B cell (primary cell): ENCODE measurements around the gene DYNC1I1. TPM values are rescaled to one million over a fixed set of nuclear protein-coding genes. Genes with fewer than 3 reads are reported as not detected.

Experiments used
- ATAC-seq: fragments of 200-7000 bp; cut with Tn5 transposase; one replicate; pipeline ENCODE4 v1.10.0; 2021; ENCODE audit warnings: low read depth, mild to moderate bottlenecking, moderate number of reproducible peaks, moderate library complexity
- CTCF ChIA-PET: fragments of 350-600 bp; sonication (Branson Sonifier 250); formaldehyde crosslinking; loops from one replicate; lab custom pipeline; 2021; ENCODE audit warnings: antibody characterized with exemption, inconsistent platforms; lab: Charles Lee
- POLR2A ChIA-PET: fragments of 350-600 bp; sonication (Branson Sonifier 250); formaldehyde crosslinking; loops from one replicate; lab custom pipeline; 2021; ENCODE audit warnings: antibody characterized with exemption; lab: Charles Lee
- DNase-seq: peaks from one replicate; pipeline ENCODE4 v3.0.0; 2013
- H2AFZ ChIP-seq: 2 replicates; pipeline ENCODE4 v1.6.1; 2012; ENCODE audit warnings: mild to moderate bottlenecking, low read depth, low read length; ENCODE audit not compliant: insufficient read depth, poor library complexity, severe bottlenecking
- H3K27ac ChIP-seq, 2 donors: 1 replicate in 1 of 2; 2 replicates in 1 of 2; pipeline ENCODE4 v1.5.1; 2012 to 2013; ENCODE audit warnings: low read length in 2 of 2, mild to moderate bottlenecking in 2 of 2, moderate library complexity in 1 of 2
- H3K27me3 ChIP-seq, 4 experiments: fragments of 200-600 bp in 1 of 4; sonication (generic) in 1 of 4; replicated peaks in 1 of 4; 1 replicate in 2 of 4; 2 replicates in 2 of 4; pipeline versions ENCODE4 v1.6.1 to v1.7.0; 2013 to 2016; ENCODE audit warnings: low read length in 3 of 4, mild to moderate bottlenecking in 2 of 4, mixed read lengths in 1 of 4, moderate library complexity in 1 of 4; ENCODE audit not compliant: insufficient read depth in 4 of 4, control insufficient read depth in 3 of 4; ENCODE audit errors: control extremely low read depth in 1 of 4
- H3K36me3 ChIP-seq, 2 experiments: replicated peaks in 1 of 2; 1 replicate in 1 of 2; 2 replicates in 1 of 2; pipeline versions ENCODE4 v1.6.1 to v1.7.1; 2013; ENCODE audit warnings: low read length in 1 of 2; ENCODE audit not compliant: insufficient read depth in 2 of 2, control insufficient read depth in 1 of 2; ENCODE audit errors: control extremely low read depth in 1 of 2, extremely low read depth in 1 of 2
- H3K4me1 ChIP-seq, 2 donors: fragments of 200-600 bp in 1 of 2; sonication (generic) in 1 of 2; 1 replicate in 1 of 2; 2 replicates in 1 of 2; pipeline versions ENCODE4 v1.5.1 to v1.6.1; 2013 to 2017; ENCODE audit warnings: low read length in 2 of 2; ENCODE audit not compliant: control insufficient read depth in 2 of 2, insufficient read depth in 2 of 2
- H3K4me2 ChIP-seq: replicated peaks from 2 replicates; pipeline ENCODE3; 2012; ENCODE audit warnings: mild to moderate bottlenecking, low read depth, low read length; ENCODE audit not compliant: poor library complexity, severe bottlenecking
- H3K4me3 ChIP-seq, 5 experiments: fragments of 200-600 bp in 1 of 5; sonication (generic) in 1 of 5; 1 replicate in 3 of 5; 2 replicates in 2 of 5; pipeline versions ENCODE4 v1.5.1 to v1.7.0; 2011 to 2016; ENCODE audit warnings: low read length in 4 of 5, mild to moderate bottlenecking in 4 of 5, low read depth in 2 of 5, control low read depth in 1 of 5, moderate library complexity in 1 of 5; ENCODE audit not compliant: insufficient read depth in 1 of 5; ENCODE audit errors: control extremely low read depth in 1 of 5, extremely low read depth in 1 of 5
- H3K79me2 ChIP-seq: fragments of 200-600 bp; sonication (generic); one replicate; pipeline ENCODE4 v1.6.0; 2016; ENCODE audit warnings: low read length; ENCODE audit not compliant: control insufficient read depth, insufficient read depth
- H3K9ac ChIP-seq: fragments of 200-600 bp; sonication (generic); 2 replicates; pipeline ENCODE4 v1.6.1; 2017; ENCODE audit warnings: mild to moderate bottlenecking, low read length, moderate library complexity
- H3K9me3 ChIP-seq, 3 donors: one replicate each; pipeline versions ENCODE4 v1.6.1 to v1.7.1; 2013; ENCODE audit warnings: low read length in 2 of 3; ENCODE audit not compliant: control insufficient read depth in 2 of 3, insufficient read depth in 1 of 3; ENCODE audit errors: control extremely low read depth in 1 of 3
- H4K20me1 ChIP-seq: 2 replicates; pipeline ENCODE4 v1.6.0; 2012; ENCODE audit warnings: mild to moderate bottlenecking, low read length; ENCODE audit not compliant: insufficient read depth, control insufficient read depth, poor library complexity, severe bottlenecking
- H3K27ac Mint-ChIP-seq: one replicate; pipeline ENCODE4 v1.8.0; 2021; ENCODE audit warnings: mixed read lengths
- H3K27me3 Mint-ChIP-seq: one replicate; pipeline ENCODE4 v1.8.0; 2021; ENCODE audit warnings: mixed read lengths
- H3K4me1 Mint-ChIP-seq: one replicate; pipeline ENCODE4 v1.8.0; 2021; ENCODE audit warnings: mixed read lengths
- H3K4me3 Mint-ChIP-seq: one replicate; pipeline ENCODE4 v1.8.0; 2021; ENCODE audit warnings: mixed read lengths
- H3K9me3 Mint-ChIP-seq: one replicate; pipeline ENCODE4 v1.8.0; 2022; ENCODE audit warnings: mixed read lengths; ENCODE audit not compliant: insufficient read depth
- EZH2 ChIP-seq: IDR thresholded peaks from 2 replicates; pipeline ENCODE4 v1.6.1; 2012; ENCODE audit warnings: borderline replicate concordance, low read depth, mild to moderate bottlenecking, moderate library complexity, low read length; ENCODE audit not compliant: insufficient read depth, poor library complexity, severe bottlenecking
- WGBS: methylation state at CpG from one replicate; pipeline ENCODE4 v1.1.5; 2013; ENCODE audit warnings: missing lambda C conversion rate; ENCODE audit not compliant: insufficient coverage; 5-methylcytosine and 5-hydroxymethylcytosine counted together
- intact Hi-C: fragments of 100-400 bp; cut with micrococcal nuclease; formaldehyde crosslinking; loops from one replicate; pipeline ENCODE4 v1.10.0; 2022
- polyA plus RNA-seq: library from polyadenylated mRNA; depleted of rRNA; stranded (reverse); fragments of >200 nt; gene quantifications from 2 replicates; pipeline ENCODE4 v1.2.3, GENCODE V29; 2012
- total RNA-seq, 2 donors: library from RNA; stranded (reverse); fragments of 120-200 nt in 1 of 2; gene quantifications; 1 replicate in 1 of 2; 2 replicates in 1 of 2; pipeline versions ENCODE4 v1.2.3 to v1.2.4, GENCODE V29; 2013 to 2022
- TF ChIP-seq, protein P1 (sequence below): fragments of 200-600 bp; IDR thresholded peaks from one replicate; pipeline ENCODE4 v1.8.0; 2022; ENCODE audit warnings: antibody characterized with exemption, mild to moderate bottlenecking

The DYNC1I1 gene
- total and polyA plus RNA-seq, 2 donors (not counting 1 experiment from before 2014, with no cell fraction given) = not detected

DNA sequence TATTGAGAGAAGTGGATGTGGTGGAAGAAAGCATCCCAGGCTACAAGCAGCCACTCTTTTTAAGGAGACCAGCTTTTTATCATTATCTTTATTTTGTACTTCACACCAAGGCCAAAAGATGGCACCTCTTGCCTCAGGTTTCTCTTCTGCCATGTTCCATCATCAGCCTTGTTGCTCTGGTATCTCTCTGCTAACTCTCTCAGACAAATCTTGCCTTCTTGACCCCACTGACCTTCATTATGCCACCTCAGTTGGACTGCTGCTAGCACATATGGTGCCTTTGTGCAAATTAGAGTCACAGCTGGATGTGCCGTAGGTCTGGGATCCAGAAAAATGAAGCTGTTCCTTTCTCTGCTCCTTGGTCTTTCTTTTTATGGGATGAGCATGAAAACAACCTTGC, 47.1 kb upstream of the DYNC1I1 start:
- ChIA-PET CTCF (no interaction called here), POLR2A (no interaction called here)
- DNase-seq (no peak), ATAC-seq (no peak)
- Histone ChIP-seq H3K4me1 (no peaks in the 10 kb centered on the region), H3K27me3 (peaks cover 0 to 9% (median 3%) of the 10 kb centered on the region in 4 experiments), H3K27ac (no peak overlapping the region), H3K4me2 (no peak overlapping the region), H3K9me3 (no peaks in the 10 kb centered on the region), H3K4me3 (no peak overlapping the region), H2AFZ (no peak overlapping the region), H3K9ac (no peak overlapping the region), H3K79me2 (no peaks in the 10 kb centered on the region), H4K20me1 (no peaks in the 10 kb centered on the region), H3K36me3 (no peaks in the 10 kb centered on the region)
- Mint-ChIP-seq H3K9me3 (no peaks in the 10 kb centered on the region), H3K27ac (no peak overlapping the region), H3K4me3 (no peak overlapping the region), H3K4me1 (no peaks in the 10 kb centered on the region), H3K27me3 (peaks cover 19% of the 10 kb centered on the region)
- WGBS = 89% methylated on average over 1 of the region's 1 CpG
- intact Hi-C loops = no loop called here
- no peak for TF ChIP-seq EZH2
- TF ChIP-seq, protein P1, sequence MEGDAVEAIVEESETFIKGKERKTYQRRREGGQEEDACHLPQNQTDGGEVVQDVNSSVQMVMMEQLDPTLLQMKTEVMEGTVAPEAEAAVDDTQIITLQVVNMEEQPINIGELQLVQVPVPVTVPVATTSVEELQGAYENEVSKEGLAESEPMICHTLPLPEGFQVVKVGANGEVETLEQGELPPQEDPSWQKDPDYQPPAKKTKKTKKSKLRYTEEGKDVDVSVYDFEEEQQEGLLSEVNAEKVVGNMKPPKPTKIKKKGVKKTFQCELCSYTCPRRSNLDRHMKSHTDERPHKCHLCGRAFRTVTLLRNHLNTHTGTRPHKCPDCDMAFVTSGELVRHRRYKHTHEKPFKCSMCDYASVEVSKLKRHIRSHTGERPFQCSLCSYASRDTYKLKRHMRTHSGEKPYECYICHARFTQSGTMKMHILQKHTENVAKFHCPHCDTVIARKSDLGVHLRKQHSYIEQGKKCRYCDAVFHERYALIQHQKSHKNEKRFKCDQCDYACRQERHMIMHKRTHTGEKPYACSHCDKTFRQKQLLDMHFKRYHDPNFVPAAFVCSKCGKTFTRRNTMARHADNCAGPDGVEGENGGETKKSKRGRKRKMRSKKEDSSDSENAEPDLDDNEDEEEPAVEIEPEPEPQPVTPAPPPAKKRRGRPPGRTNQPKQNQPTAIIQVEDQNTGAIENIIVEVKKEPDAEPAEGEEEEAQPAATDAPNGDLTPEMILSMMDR = no peak

DNA sequence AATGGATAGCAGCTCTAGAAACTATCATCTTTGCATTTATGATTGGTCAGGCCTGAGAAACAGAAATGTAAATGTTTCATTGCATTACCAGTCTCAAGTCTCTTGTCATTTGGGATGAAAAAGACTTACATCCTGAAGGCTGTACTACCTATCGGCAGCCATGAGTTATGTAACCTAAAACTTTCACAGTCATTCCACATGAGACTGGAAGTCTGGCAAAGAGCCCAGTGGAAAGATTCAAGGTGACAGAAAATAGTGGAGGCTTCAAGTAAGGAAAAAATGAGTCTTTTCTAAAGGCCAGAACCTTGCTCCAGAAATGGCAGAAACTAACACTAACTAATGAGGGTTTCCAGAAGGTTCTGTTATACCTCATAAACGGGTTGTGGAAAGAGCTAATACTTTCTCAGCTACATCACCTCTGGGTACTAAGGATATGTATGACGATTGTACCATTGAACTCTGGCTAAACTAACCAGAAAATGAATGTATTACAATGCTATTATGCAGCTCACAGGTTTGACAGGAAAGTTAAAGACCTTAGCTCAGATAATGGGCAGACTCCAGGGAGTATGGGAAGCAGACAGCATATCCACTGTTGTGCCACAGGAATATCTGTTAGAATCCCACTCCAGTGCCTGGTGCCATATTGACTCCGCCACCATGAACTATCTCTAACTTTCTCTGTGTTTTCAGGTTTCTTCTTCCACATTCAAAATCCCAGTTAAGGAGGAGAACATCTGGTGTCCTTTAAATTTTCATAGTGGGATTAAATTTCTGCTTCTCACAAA, 41.7 kb upstream of the DYNC1I1 start:
- CTCF ChIA-PET = no interaction called here
- Mint-ChIP-seq H3K27me3 (peaks cover 15% of the 10 kb centered on the region), H3K27ac (no peak overlapping the region), H3K4me1 (no peaks in the 10 kb centered on the region), H3K4me3 (no peak overlapping the region), H3K9me3 (no peaks in the 10 kb centered on the region)
- intact Hi-C loops = no loop called here
- H3K9ac ChIP-seq = no peak overlapping the region
- no peak overlapping the region for H3K27ac ChIP-seq
- no peak for ATAC-seq
- TF ChIP-seq, protein P1 = no peak
- no peak for TF ChIP-seq EZH2
- POLR2A ChIA-PET = no interaction called here
- no peak overlapping the region for H2AFZ ChIP-seq
- no peaks in the 10 kb centered on the region for H3K27me3 ChIP-seq
- H3K4me3 ChIP-seq = no peak overlapping the region
- no peaks in the 10 kb centered on the region for H3K36me3 ChIP-seq
- no peak overlapping the region for H3K4me2 ChIP-seq
- no peaks in the 10 kb centered on the region for H3K4me1 ChIP-seq
- no peaks in the 10 kb centered on the region for H4K20me1 ChIP-seq
- DNase-seq = no peak
- no peaks in the 10 kb centered on the region for H3K79me2 ChIP-seq
- WGBS = no CpG with 5 or more reads among the region's 4 CpGs
- no peaks in the 10 kb centered on the region for H3K9me3 ChIP-seq
